ENCODE measurements around the gene POU3F3.

Gene POU3F3

GRCh38 chr2:104900608-104901007 lies 46.7 kb downstream of the POU3F3 start:
- Histone ChIP-seq H3K9me3 (ENCODE audit: low read depth, low read length) (no peaks in the 10 kb centered on the region), H3K4me3 (no peak overlapping the region), H3K27ac (no peak overlapping the region), H3K9ac (ENCODE audit: insufficient read length) (no peak overlapping the region), H3K36me3 (ENCODE audit: insufficient read depth, low read length) (no peaks in the 10 kb centered on the region)
- TF ChIP-seq FOXP2 (optimal IDR thresholded peaks at IDR 0.05; ENCODE audit: control extremely low read depth, extremely low read length, insufficient read depth), result no peak
- TF ChIP-seq POLR2AphosphoS5 (IDR thresholded peaks at IDR 0.05; ENCODE audit: borderline replicate concordance, low read depth, low read length), result no peak
- TF ChIP-seq EZH2 (IDR thresholded peaks at IDR 0.05), result no peak
- no peak for DNase-seq (ENCODE audit: low read depth, low spot score)

- no peaks in the 10 kb centered on the region for H3K36me3 ChIP-seq (ENCODE audit: insufficient read depth, low read length)
- DNase-seq (ENCODE audit: low read depth, low spot score), result no peak
- H3K4me3 ChIP-seq, result no peak overlapping the region
- no peaks in the 10 kb centered on the region for H3K9me3 ChIP-seq (ENCODE audit: low read depth, low read length)
- TF ChIP-seq POLR2AphosphoS5 (IDR thresholded peaks at IDR 0.05; ENCODE audit: borderline replicate concordance, low read depth, low read length), result no peak
- TF ChIP-seq EZH2 (IDR thresholded peaks at IDR 0.05), result no peak
- no peak for TF ChIP-seq FOXP2 (optimal IDR thresholded peaks at IDR 0.05; ENCODE audit: control extremely low read depth, extremely low read length, insufficient read depth)
- no peak overlapping the region for H3K27ac ChIP-seq
- no peak overlapping the region for H3K9ac ChIP-seq (ENCODE audit: insufficient read length)
These were observed 47.3 kb downstream of the POU3F3 start for GRCh38 chr2:104901037-104901881.

- H3K4me3 ChIP-seq, result no peak overlapping the region
- no peak for DNase-seq (ENCODE audit: low read depth, low spot score)
- no peak overlapping the region for H3K27ac ChIP-seq
- H3K36me3 ChIP-seq (ENCODE audit: insufficient read depth, low read length), result no peaks in the 10 kb centered on the region
- H3K9me3 ChIP-seq (ENCODE audit: low read depth, low read length), result no peaks in the 10 kb centered on the region
- H3K9ac ChIP-seq (ENCODE audit: insufficient read length), result no peak overlapping the region
- TF ChIP-seq POLR2AphosphoS5 (IDR thresholded peaks at IDR 0.05; ENCODE audit: borderline replicate concordance, low read depth, low read length), result no peak
- no peak for TF ChIP-seq EZH2 (IDR thresholded peaks at IDR 0.05)
- no peak for TF ChIP-seq FOXP2 (optimal IDR thresholded peaks at IDR 0.05; ENCODE audit: control extremely low read depth, extremely low read length, insufficient read depth)
These were observed 48.4 kb downstream of the POU3F3 start for GRCh38 chr2:104902317-104902716.

All from SK-N-MC (cell line).